ENCODE measurements around the gene KCNA5.

DNA sequence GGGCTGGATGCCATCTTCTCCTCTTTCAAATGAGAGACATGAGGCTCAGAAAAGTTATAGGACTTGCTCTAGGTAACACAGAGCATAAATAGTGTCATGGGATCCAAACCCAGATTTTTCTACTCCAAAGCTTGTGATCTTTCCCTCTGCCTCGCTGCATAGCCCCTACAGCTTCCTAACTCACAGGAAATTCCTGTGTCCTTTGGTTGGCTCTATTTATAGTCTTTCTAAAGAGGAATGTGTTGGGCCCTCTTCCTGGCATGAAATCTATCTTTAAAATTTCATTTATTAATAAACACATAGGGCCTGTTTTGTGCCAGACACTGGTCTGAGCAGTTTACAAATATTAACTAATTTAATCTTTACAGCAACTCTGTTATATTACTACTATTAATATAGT, 9.8 kb upstream of the KCNA5 start:
- no peak for TF ChIP-seq EP300 (IDR thresholded peaks at IDR 0.05)
- TF ChIP-seq, protein P1, sequence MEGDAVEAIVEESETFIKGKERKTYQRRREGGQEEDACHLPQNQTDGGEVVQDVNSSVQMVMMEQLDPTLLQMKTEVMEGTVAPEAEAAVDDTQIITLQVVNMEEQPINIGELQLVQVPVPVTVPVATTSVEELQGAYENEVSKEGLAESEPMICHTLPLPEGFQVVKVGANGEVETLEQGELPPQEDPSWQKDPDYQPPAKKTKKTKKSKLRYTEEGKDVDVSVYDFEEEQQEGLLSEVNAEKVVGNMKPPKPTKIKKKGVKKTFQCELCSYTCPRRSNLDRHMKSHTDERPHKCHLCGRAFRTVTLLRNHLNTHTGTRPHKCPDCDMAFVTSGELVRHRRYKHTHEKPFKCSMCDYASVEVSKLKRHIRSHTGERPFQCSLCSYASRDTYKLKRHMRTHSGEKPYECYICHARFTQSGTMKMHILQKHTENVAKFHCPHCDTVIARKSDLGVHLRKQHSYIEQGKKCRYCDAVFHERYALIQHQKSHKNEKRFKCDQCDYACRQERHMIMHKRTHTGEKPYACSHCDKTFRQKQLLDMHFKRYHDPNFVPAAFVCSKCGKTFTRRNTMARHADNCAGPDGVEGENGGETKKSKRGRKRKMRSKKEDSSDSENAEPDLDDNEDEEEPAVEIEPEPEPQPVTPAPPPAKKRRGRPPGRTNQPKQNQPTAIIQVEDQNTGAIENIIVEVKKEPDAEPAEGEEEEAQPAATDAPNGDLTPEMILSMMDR (IDR thresholded peaks at IDR 0.05): no peak
